ENCODE data around the gene GRM7.

Gene GRM7

DNA sequence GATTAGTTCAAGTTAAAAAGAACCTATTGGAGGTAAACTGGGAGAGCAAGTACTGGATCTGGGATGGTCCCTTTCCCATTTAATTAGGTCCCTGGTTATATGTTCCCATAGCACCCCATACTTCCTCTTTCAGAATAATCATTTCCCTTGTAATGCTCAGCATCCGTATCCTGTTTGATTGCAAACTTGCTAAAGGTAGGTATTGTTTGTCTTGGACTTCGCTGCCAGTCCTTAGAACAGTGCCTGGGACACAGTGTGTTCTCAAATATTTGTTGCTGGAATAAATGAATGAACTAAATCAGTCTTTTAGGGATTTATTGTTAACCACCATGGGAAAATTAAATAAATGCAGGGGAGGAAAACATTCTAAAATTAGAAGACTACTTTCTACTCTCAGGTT lies 299.8 kb downstream of the GRM7 start:
- DNase-seq = no peak

DNA sequence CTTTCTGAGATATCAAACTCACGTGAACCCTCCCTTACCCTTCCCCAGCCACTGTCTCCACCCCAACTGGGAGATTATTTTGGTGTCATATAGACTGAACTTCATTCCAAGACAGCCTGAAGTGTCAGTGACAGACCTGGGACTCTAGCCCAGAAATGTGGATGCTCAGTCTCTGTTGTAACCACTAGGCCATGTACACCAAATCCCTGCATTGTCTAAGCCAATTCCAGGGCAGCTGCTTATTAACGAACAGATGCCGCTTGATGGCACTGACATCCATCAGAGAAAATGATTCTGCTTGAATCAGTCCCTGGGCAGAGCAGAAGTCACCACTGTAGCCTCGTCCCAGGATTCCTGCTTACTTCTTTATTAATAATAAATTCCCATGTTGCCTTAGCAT lies 305.5 kb downstream of the GRM7 start:
- peak; percentile 38 for DNase-seq

- DNase-seq = no peak
Measured at GRCh38 chr3:7171493-7171892, 310.6 kb downstream of the GRM7 start.

DNA sequence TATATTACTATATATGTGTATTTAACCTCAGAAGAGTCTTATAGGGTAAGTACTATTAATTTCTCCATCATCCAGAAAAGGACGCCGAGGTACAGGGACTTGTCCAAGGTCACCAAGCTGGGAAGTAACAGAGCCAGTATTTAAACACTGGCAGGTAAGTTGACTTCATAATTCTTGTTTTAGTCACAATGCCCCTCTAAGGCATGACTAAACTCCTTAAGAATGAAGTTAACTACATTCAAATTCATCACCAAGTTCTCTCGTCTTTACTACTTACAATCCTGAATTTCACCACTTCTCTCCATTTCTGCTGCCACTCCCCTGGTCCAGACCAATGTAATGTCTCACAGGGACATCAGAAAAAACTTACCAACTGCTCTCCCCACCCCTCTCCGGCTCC lies 312.1 kb downstream of the GRM7 start:
- no peak for DNase-seq

GRCh38 chr3:7188551-7188950 lies 327.6 kb downstream of the GRM7 start:
- DNase-seq = no peak

DNA sequence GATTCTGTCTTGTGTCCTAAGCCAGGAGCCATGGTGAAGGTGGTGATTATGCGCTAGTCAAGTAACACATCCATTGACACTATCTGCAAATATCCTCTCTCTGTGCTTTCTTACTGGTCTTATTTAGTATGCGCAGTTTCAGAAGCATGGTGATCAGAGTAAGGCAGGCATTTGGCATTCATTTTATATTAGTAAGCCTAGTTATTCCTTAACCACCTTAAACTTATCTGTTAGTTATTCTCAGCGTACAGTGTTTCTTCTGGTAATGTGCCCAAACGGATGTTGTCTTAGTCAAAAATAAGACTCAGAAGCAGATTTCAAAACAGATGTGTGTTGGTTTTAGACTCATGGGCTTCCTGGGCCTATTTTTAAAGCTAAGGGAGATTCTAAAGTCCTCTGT lies 329.2 kb downstream of the GRM7 start:
- DNase-seq = no peak

GRCh38 chr3:7193269-7193668 lies 332.4 kb downstream of the GRM7 start:
- no peak for DNase-seq

GRCh38 chr3:7194071-7194835 lies 333.3 kb downstream of the GRM7 start:
- DNase-seq = no peak

- DNase-seq = no peak
Measured at GRCh38 chr3:7195934-7196333, 335.0 kb downstream of the GRM7 start.

GRCh38 chr3:7201784-7202183 lies 340.9 kb downstream of the GRM7 start:
- no peak for DNase-seq

- DNase-seq = no peak
Measured at GRCh38 chr3:7203969-7204847, 343.3 kb downstream of the GRM7 start.

- no peak for DNase-seq
Measured at GRCh38 chr3:7204848-7205156, 343.9 kb downstream of the GRM7 start.

DNA sequence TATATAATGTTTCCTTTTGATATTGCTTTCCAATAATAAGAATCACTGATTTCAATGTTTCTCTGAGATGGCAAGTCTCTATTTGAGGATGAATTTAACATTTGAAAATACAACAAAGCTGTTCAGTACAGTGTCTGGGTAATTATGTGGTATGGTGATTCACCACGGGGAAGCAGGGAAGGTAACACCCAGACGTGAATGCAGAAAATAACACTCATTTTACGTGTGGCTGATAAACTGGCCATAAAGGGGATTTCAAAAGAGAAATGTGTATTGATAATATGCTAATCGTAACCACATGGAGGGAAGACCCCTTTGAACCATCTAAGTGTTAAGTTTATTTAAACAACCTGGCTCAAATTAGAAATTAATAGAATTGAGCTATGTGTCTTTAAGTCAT lies 344.6 kb downstream of the GRM7 start:
- DNase-seq = no peak

DNA sequence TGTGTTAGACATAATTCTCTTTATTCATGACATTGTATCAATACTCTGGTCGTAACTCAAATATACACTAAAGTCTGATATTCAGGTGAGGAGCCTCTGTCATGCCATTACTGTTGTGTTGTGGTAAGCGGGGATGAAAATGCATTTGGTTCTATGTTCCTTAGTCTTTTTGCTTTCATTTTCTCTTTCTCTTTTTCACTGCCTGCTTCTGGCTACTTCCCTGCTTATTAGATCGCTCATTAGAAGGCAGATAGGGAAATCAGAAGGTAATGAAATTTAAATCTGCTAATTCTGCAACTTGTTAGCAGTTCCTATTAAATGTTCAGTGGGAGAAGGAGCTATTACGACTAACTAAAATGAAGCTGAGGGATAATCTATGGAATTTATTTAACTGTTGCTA lies 345.0 kb downstream of the GRM7 start:
- DNase-seq = no peak

DNA sequence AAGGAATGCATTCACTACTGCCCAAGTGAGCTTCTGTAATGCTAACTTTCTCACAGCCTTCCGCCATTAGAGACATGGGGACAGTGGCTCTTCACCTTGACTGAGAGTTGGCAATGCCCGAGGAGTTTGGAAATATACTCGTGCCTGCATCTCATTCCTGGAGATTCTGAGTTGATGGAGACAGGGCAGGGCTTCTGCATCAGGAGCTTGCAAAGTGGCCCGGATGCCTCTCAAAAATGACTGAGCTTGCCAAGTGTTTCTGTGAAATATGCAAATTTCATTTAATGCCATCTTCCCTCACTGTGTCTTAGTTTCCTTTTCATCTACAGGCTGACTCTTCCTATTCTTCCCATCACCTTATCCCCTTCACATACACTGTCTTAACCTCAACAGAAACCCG lies 346.2 kb downstream of the GRM7 start:
- no peak for DNase-seq

GRCh38 chr3:7207928-7208327 lies 347.0 kb downstream of the GRM7 start:
- DNase-seq = no peak

DNA sequence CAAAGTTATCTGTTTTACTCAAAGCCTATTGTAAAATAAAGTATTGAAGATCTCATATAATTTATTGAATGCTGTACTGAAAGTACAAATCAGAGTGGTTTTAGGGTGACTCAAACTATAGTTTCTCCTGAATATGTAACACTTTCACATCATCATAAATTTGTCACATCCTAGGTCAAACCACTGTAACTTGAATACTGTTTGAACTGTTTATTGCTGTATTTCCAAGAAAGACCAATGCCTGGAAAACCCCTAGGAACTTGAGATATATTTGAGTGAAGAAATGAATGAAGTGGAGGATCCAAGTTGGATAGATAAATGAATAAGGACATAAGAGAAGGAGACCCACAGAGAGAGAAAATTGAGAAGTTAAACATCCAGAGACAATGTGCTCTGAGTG lies 348.2 kb downstream of the GRM7 start:
- no peak for DNase-seq

DNA sequence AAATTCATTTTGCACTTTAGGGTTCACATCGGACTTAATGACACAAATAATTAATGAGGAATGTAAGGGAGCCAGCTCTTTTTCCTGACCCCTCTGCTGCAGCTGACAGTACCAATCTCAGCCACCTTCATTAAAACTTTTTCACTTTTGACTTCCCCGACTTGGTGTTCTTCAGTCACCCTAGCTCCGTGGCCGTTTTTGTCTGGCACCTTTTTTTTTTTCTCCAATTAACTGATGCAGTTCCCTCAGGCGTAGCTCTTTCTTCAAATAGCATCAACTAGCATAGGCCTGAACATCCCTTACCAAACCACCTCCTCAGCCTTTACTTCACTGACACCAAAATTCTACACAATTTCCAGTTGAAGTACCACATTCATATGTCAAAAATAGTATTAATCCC lies 350.8 kb downstream of the GRM7 start:
- DNase-seq = no peak

- no peak for DNase-seq
Measured at GRCh38 chr3:7215706-7216105, 354.8 kb downstream of the GRM7 start.

GRCh38 chr3:7226393-7226792 lies 365.5 kb downstream of the GRM7 start:
- DNase-seq = no peak

GRCh38 chr3:7238565-7239295 lies 377.8 kb downstream of the GRM7 start:
- no peak for DNase-seq

- DNase-seq = no peak
Measured at GRCh38 chr3:7241584-7242302, 380.8 kb downstream of the GRM7 start.

DNA sequence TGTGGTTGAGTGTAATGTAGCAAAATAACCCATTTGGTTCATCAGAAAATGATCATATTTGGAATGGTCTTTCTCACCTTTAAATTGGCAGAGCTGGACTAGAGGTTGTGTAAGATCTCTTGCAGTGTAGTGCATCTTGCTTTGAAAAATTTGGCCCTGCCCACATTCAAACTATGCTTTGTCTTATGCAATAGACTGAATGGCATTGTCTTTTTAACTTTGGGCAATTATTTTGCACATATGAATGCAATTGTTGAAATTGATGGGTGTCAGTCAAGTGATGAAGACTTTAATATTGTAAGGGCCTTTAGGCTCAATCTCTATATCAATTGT lies 381.4 kb downstream of the GRM7 start:
- DNase-seq = no peak
